GM12878 (cell line): ENCODE data around the gene MYLK4. TPM values are rescaled to one million over a fixed set of nuclear protein-coding genes. Genes with fewer than 3 reads are reported as not detected.

Experiments
- ATAC-seq: fragments of 200-7000 bp; cut with Tn5 transposase; 3 replicates; pipeline ENCODE4 v1.9.1; 2020; ENCODE audit warnings: mild to moderate bottlenecking, moderate library complexity
- BruUV-seq: library from RNA; stranded (reverse); fragments of 400-500 nt; replicated peaks from 2 replicates; lab custom pipeline; 2021; lab: Mats Ljungman, UMichigan
- CTCF ChIA-PET: fragments of 300-600 bp; sonication (Branson Sonifier 250); formaldehyde crosslinking; extraction: SDS; loops from one replicate; lab custom pipeline; 2021; ENCODE audit warnings: inconsistent platforms; lab: Yijun Ruan, JAX
- POLR2A ChIA-PET: fragments of 350-600 bp; formaldehyde crosslinking; extraction: SDS; loops from one replicate; lab custom pipeline; 2021; ENCODE audit warnings: inconsistent platforms; lab: Charles Lee
- RAD21 ChIA-PET: fragments of 300-600 bp; sonication (Branson Sonifier 250); formaldehyde crosslinking; loops from one replicate; lab custom pipeline; 2023; ENCODE audit warnings: antibody characterized with exemption; ENCODE audit not compliant: unreplicated experiment; lab: Charles Lee
- SMC1A ChIA-PET: fragments of 300-600 bp; sonication (Branson Sonifier 250); formaldehyde crosslinking; loops from one replicate; lab custom pipeline; 2023; ENCODE audit not compliant: unreplicated experiment, uncharacterized antibody; lab: Charles Lee
- DNase-seq: peaks from one replicate; pipeline ENCODE4 v3.0.0-alpha.2; 2011; ENCODE audit warnings: low read depth, low spot score
- FAIRE-seq: peaks from 3 replicates; lab custom pipeline; 2011; peaks lifted over from hg19 to GRCh38; lab: Jason Lieb, UNC
- H2AFZ ChIP-seq: 2 replicates; pipeline ENCODE4 v1.6.0; 2011; ENCODE audit warnings: low read depth, low read length, control low read depth; ENCODE audit not compliant: control insufficient read depth
- H3K27ac ChIP-seq: 2 replicates; pipeline ENCODE4 v1.5.1; 2011; ENCODE audit warnings: control low read depth; ENCODE audit not compliant: control insufficient read depth, insufficient read depth
- H3K27me3 ChIP-seq, 2 experiments: replicated peaks in 1 of 2; 2 replicates each; pipeline versions ENCODE4 v1.6.0 to v1.6.1; 2011; ENCODE audit warnings: low read length in 1 of 2; ENCODE audit not compliant: control insufficient read depth in 2 of 2, insufficient read depth in 2 of 2
- H3K36me3 ChIP-seq, 2 experiments: 2 replicates each; pipeline ENCODE4 v1.5.1; 2011; ENCODE audit warnings: low read length in 1 of 2; ENCODE audit not compliant: control insufficient read depth in 2 of 2, insufficient read depth in 2 of 2
- H3K4me1 ChIP-seq: 2 replicates; pipeline ENCODE4 v1.6.1; 2011; ENCODE audit warnings: mild to moderate bottlenecking, low read length, moderate library complexity, mixed read lengths; ENCODE audit not compliant: control insufficient read depth, insufficient read depth
- H3K4me2 ChIP-seq: 2 replicates; pipeline ENCODE4 v1.6.0; 2011; ENCODE audit warnings: control low read depth; ENCODE audit not compliant: control insufficient read depth, insufficient read depth
- H3K4me3 ChIP-seq: fragments of 200-600 bp; sonication (generic); 2 replicates; pipeline ENCODE4 v1.5.1; 2016
- H3K79me2 ChIP-seq: 2 replicates; pipeline ENCODE4 v1.6.0; 2011; ENCODE audit warnings: low read length; ENCODE audit not compliant: control insufficient read depth, insufficient read depth
- H3K9ac ChIP-seq: 2 replicates; pipeline ENCODE4 v1.8.0; 2011; ENCODE audit warnings: low read length, control low read depth, mixed read lengths; ENCODE audit not compliant: control insufficient read depth, insufficient read depth
- H3K9me3 ChIP-seq: replicated peaks from 3 replicates; pipeline ENCODE4 v1.5.1; 2011; ENCODE audit warnings: mild to moderate bottlenecking, low read length; ENCODE audit not compliant: control insufficient read depth, insufficient read depth
- H4K20me1 ChIP-seq: 2 replicates; pipeline ENCODE4 v1.6.0; 2011; ENCODE audit not compliant: control insufficient read depth, insufficient read depth
- DPF2 ChIP-seq: fragments of 450-650 bp; IDR thresholded peaks from 2 replicates; pipeline ENCODE4 v1.6.1; 2017; ENCODE audit warnings: mild to moderate bottlenecking
- IKZF2 ChIP-seq, 2 experiments: fragments of 450-650 bp; IDR thresholded peaks; 2 replicates each; pipeline ENCODE4 v1.6.1; 2017; ENCODE audit warnings: mild to moderate bottlenecking in 2 of 2, moderate library complexity in 2 of 2
- JUNB ChIP-seq: IDR thresholded peaks from 2 replicates; pipeline ENCODE4 v1.6.1; 2016; ENCODE audit warnings: antibody characterized with exemption, mild to moderate bottlenecking
- PKNOX1 ChIP-seq: fragments of 450-650 bp; IDR thresholded peaks from 2 replicates; pipeline ENCODE4 v1.6.1; 2016; ENCODE audit warnings: mild to moderate bottlenecking
- RUNX3 ChIP-seq: IDR thresholded peaks from 2 replicates; pipeline ENCODE4 v1.6.1; 2012; ENCODE audit warnings: low read length, inconsistent platforms
- SRF ChIP-seq, 2 experiments: IDR thresholded peaks; 2 replicates each; pipeline ENCODE4 v1.6.1; 2011; ENCODE audit warnings: low read depth in 2 of 2, low read length in 2 of 2, mild to moderate bottlenecking in 1 of 2, moderate library complexity in 1 of 2
- WRNIP1 ChIP-seq: IDR thresholded peaks from 2 replicates; pipeline ENCODE4 v1.6.1; 2011; ENCODE audit warnings: low read depth, low read length, improper control_type of control experiment, borderline replicate concordance
- WGBS: methylation state at CpG from one replicate; pipeline ENCODE4 v1.1.6; 2016; ENCODE audit warnings: low lambda C conversion rate; ENCODE audit not compliant: insufficient replicate concordance, insufficient coverage; ENCODE audit errors: missing lambda C conversion rate; 5-methylcytosine and 5-hydroxymethylcytosine counted together
- in situ Hi-C: fragments of 300-500 bp; cut with MboI; formaldehyde crosslinking; loops from 9 replicates; pipeline ENCODE4 v1.14.3; 2018; ENCODE audit warnings: mixed read lengths
- intact Hi-C: fragments of 100-400 bp; cut with micrococcal nuclease; formaldehyde crosslinking; loops from one replicate; pipeline ENCODE4 v1.14.2; 2022; ENCODE audit not compliant: unreplicated experiment
- polyA plus RNA-seq, 11 experiments: library from polyadenylated mRNA; depleted of rRNA in 4 of 11; unstranded in 6 of 11; stranded (reverse) in 5 of 11; fragments of >200 nt; fragmentation: Nextera tagmentation in 4 of 11; fragmentation: Illumina TruSeq in 1 of 11; extraction: Ambion mirVana in 4 of 11; extraction: Trizol in 1 of 11; gene quantifications; 1 replicate in 1 of 11; 2 replicates in 10 of 11; pipeline versions ENCODE4 v1.2.1 to v1.2.3, GENCODE V29; 2011 to 2016; ENCODE audit warnings: inconsistent platforms in 2 of 11, missing spikeins in 2 of 11, low read depth in 1 of 11
- total RNA-seq, 4 experiments: library from RNA; depleted of rRNA in 3 of 4; stranded (reverse); fragments of >200 nt in 3 of 4; fragmentation: Illumina TruSeq in 1 of 4; extraction: Trizol in 1 of 4; gene quantifications; 2 replicates each; pipeline versions ENCODE4 v1.2.1 to v1.2.3, GENCODE V29; 2013 to 2021
- TF ChIP-seq, protein P1 (sequence below): IDR thresholded peaks from 2 replicates; pipeline ENCODE4 v1.6.1; 2012; ENCODE audit warnings: improper control_type of control experiment, low read depth, low read length; ENCODE audit not compliant: insufficient replicate concordance

The MYLK4 gene
- total and polyA plus RNA-seq, 10 of the 15 experiments (the other 5 are each of a cell fraction or from before 2014, with no cell fraction given) = under 0.01 to 0.09 (median 0.05) TPM; not detected in 1

DNA sequence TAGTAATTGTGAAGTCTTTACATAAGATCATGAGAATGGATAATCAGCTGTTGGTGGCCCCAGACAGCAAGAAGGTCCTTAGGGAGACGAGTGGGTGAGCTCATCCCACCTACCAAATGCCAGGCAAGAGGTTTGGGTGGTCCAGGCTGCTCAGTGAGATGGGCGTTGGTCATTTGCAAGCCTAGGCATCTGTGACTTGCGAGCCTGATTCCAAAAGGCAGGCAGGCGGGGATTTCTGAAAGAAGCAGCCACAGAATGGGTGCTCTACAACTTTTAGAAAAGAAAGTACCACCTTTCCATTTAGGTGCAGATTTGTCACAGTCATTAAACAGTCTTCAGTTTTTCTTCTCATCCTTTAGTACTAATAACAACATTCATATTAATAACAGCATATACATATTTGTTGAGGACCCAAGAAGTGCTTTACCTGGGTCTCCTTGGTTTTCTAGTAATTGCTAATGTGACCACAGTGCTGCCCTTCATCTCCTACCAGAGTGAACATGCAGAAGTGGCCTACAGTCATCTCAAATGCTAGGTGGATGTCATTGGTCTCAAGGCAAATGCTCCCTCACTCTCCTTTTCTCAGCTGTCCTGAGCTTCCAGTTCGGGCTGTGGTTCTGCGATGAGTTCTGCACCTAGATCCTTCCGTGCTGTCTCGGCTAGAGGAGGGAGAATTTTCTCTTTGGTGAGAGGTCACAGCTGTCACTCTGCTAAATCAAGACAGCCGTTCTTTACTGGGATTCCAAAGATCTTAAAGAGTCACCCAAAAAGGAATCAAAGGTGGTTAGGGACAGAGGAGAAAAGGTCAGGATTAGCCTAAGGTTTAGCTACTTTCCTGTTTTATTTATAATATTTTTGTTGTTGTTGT, 17.2 kb upstream of the MYLK4 start:
- peak; percentile 53; the same call in 1 of the 2 replicates for TF ChIP-seq RUNX3
- no peak for TF ChIP-seq WRNIP1
- TF ChIP-seq PKNOX1 = peak; percentile 32; the same call in 1 of the 2 replicates
- TF ChIP-seq DPF2 = 0 out of 2 replicates have a peak, but pooled peaks have one; percentile 29
- no peak for TF ChIP-seq SRF (IDR thresholded peaks at IDR 0.05; ENCODE audit: low read depth in 2 of 2, low read length in 2 of 2)
- TF ChIP-seq, protein P1, sequence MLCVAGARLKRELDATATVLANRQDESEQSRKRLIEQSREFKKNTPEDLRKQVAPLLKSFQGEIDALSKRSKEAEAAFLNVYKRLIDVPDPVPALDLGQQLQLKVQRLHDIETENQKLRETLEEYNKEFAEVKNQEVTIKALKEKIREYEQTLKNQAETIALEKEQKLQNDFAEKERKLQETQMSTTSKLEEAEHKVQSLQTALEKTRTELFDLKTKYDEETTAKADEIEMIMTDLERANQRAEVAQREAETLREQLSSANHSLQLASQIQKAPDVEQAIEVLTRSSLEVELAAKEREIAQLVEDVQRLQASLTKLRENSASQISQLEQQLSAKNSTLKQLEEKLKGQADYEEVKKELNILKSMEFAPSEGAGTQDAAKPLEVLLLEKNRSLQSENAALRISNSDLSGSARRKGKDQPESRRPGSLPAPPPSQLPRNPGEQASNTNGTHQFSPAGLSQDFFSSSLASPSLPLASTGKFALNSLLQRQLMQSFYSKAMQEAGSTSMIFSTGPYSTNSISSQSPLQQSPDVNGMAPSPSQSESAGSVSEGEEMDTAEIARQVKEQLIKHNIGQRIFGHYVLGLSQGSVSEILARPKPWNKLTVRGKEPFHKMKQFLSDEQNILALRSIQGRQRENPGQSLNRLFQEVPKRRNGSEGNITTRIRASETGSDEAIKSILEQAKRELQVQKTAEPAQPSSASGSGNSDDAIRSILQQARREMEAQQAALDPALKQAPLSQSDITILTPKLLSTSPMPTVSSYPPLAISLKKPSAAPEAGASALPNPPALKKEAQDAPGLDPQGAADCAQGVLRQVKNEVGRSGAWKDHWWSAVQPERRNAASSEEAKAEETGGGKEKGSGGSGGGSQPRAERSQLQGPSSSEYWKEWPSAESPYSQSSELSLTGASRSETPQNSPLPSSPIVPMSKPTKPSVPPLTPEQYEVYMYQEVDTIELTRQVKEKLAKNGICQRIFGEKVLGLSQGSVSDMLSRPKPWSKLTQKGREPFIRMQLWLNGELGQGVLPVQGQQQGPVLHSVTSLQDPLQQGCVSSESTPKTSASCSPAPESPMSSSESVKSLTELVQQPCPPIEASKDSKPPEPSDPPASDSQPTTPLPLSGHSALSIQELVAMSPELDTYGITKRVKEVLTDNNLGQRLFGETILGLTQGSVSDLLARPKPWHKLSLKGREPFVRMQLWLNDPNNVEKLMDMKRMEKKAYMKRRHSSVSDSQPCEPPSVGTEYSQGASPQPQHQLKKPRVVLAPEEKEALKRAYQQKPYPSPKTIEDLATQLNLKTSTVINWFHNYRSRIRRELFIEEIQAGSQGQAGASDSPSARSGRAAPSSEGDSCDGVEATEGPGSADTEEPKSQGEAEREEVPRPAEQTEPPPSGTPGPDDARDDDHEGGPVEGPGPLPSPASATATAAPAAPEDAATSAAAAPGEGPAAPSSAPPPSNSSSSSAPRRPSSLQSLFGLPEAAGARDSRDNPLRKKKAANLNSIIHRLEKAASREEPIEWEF = no peak
- no peak for TF ChIP-seq JUNB
- TF ChIP-seq IKZF2 (IDR thresholded peaks at IDR 0.05) = 0 out of 4 replicates have a peak, but pooled peaks of 1 of the 2 experiments have one; percentile 0
- no peak for DNase-seq
- Histone ChIP-seq H3K36me3 (peaks cover 7 to 11% of the 10 kb centered on the region in 2 experiments; a peak in 3 of 4 replicates), H3K4me2 (peak overlapping the region; percentile 58), H3K27ac (no peak overlapping the region), H3K4me3 (peak overlapping the region; percentile 92), H3K9ac (peak overlapping the region; percentile 38), H4K20me1 (peaks cover 3% of the 10 kb centered on the region; the same call in 1 of the 2 replicates), H3K27me3 (no peaks in the 10 kb centered on the region), H3K79me2 (peaks cover 55% of the 10 kb centered on the region), H3K4me1 (peaks cover 11% of the 10 kb centered on the region), H3K9me3 (no peaks in the 10 kb centered on the region; the same call in 2 of the 3 replicates), H2AFZ (no peak overlapping the region)
- in situ Hi-C loops = no loop called here
- ChIA-PET CTCF (interaction anchor here (0.8 to 4.0 kb wide), 13 partner anchors 9 to 288 kb away, joined by 3 to 41 read pairs (median 4); partner anchors contain the start of gene MYLK4), POLR2A (interaction anchor here (0.8 to 1.9 kb wide), 3 partner anchors 13 to 74 kb away, joined by 3 to 6 read pairs (median 3); partner anchors contain the start of gene SERPINB1), SMC1A (interaction anchor here (0.9 to 2.6 kb wide), 19 partner anchors 7 to 1367 kb away, joined by 3 to 15 read pairs (median 4); partner anchors contain the start of genes MYLK4 and SERPINB1), RAD21 (interaction anchor here (0.9 to 2.2 kb wide), 11 partner anchors 12 to 222 kb away, joined by 3 to 6 read pairs (median 4); no protein-coding TSS in a partner anchor)
- peak; percentile 5 for ATAC-seq
- no peak for FAIRE-seq
- intact Hi-C loops = no loop called here
- 41% methylated on average over 9 of the region's 9 CpGs for WGBS
- BruUV-seq = no TSS peak
